Right atrium auricular region (tissue), 2 donors: Measurements from ENCODE around the gene VPS13A. TPM values are rescaled to one million over a fixed set of nuclear protein-coding genes. Genes with fewer than 3 reads are reported as not detected.
"Not testable (repeated sequence)": the region's sequence is repeated elsewhere in the genome, so short reads cannot be mapped to it uniquely, and the experiment has no call there.

ENCODE experiments used
- DNase-seq: peaks from one replicate; pipeline ENCODE4 v3.0.0-alpha.2; 2019; ENCODE audit warnings: low spot score
- H3K27ac ChIP-seq, 2 donors: fragments of 200-600 bp; sonication (generic); 1 replicate in 1 of 2; 2 replicates in 1 of 2; pipeline ENCODE4 v1.5.1; 2016 to 2019
- H3K27me3 ChIP-seq, 2 donors: fragments of 200-600 bp; sonication (generic); one replicate each; pipeline versions ENCODE4 v1.5.1 to v1.6.0; 2017 to 2019
- H3K36me3 ChIP-seq: fragments of 200-600 bp; sonication (generic); one replicate; pipeline ENCODE4 v1.5.1; 2016
- H3K4me1 ChIP-seq, 2 donors: fragments of 200-600 bp; sonication (generic); one replicate each; pipeline versions ENCODE4 v1.5.1 to v1.6.0; 2017 to 2019
- H3K4me3 ChIP-seq, 2 donors: fragments of 200-600 bp; sonication (generic); 1 replicate in 1 of 2; 2 replicates in 1 of 2; pipeline ENCODE4 v1.5.1; 2017 to 2019; ENCODE audit warnings: mild to moderate bottlenecking in 1 of 2, moderate library complexity in 1 of 2
- H3K9me3 ChIP-seq, 2 donors: fragments of 200-600 bp; sonication (generic); one replicate each; pipeline ENCODE4 v1.5.1; 2019
- CTCF ChIP-seq, 2 donors: fragments of 200-600 bp; sonication (generic); IDR thresholded peaks; one replicate each; pipeline ENCODE4 v1.5.1; 2019; ENCODE audit warnings: antibody characterized with exemption in 2 of 2
- total RNA-seq, 2 donors: library from RNA; depleted of rRNA; stranded (reverse); fragments of >200 nt; gene quantifications; one replicate each; pipeline ENCODE4 v1.1.0, GENCODE V29; 2016

VPS13A gene
- total RNA-seq, 2 donors from 2014 or later: 29.5 to 43.8 TPM

- H3K4me1 ChIP-seq: no peaks in the 10 kb centered on the region
- H3K4me3 ChIP-seq: no peak overlapping the region
- H3K9me3 ChIP-seq: no peaks in the 10 kb centered on the region
- peaks cover 8% of the 10 kb centered on the region for H3K36me3 ChIP-seq
- H3K27ac ChIP-seq: no peak overlapping the region
- no peak for TF ChIP-seq CTCF (IDR thresholded peaks at IDR 0.05)
- no peak for DNase-seq
- no peaks in the 10 kb centered on the region for H3K27me3 ChIP-seq
Measured at GRCh38 chr9:77257275-77257674, 79.9 kb downstream of the VPS13A start.

DNA sequence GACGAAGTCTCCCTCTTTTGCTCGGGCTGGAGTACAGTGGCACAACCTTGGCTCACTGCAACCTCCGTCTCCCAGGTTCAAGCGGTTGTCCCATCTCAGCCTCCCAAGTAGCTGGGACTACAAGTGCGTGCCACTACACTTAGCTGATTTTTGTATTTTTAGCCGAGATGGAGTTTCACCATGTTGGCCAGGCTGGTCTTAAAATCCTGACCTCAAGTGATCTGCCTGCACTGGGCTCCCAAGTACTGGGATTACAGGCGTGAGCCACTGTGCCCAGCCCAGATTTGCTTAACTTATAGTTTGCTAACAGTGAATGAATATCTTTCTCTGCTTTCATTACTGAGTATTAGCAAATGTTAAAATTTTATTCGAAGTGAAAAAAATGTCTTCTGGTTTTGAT lies 84.3 kb downstream of the VPS13A start:
- Histone ChIP-seq H3K9me3 (no peaks in the 10 kb centered on the region), H3K36me3 (peaks cover 8% of the 10 kb centered on the region), H3K4me1 (no peaks in the 10 kb centered on the region), H3K27ac (no peak overlapping the region), H3K27me3 (no peaks in the 10 kb centered on the region), H3K4me3 (no peak overlapping the region)
- TF ChIP-seq CTCF (IDR thresholded peaks at IDR 0.05): no peak
- DNase-seq: no peak

DNA sequence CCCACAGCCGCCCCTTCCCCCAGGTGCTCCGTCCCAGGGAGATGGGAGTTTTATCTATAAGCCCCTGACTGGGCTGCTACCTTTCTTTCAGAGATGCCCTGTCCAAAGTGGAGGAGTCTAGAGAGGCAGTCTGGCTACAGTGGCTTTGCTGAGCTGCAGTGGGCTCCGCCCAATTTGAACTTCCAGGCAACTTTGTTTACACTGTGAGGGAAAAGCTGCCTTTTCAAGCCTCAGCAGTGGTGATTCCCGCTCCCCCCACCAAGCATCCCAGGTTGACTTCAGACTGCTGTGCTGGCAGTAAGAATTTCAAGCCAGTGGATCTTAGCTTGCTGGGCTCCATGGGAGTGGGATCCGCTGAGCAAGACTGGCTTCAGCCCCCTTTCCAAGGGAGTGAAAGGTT lies 90.4 kb downstream of the VPS13A start:
- not testable (repeated sequence) for DNase-seq, H3K4me3 ChIP-seq
- H3K36me3 ChIP-seq: peaks cover 12% of the 10 kb centered on the region

DNA sequence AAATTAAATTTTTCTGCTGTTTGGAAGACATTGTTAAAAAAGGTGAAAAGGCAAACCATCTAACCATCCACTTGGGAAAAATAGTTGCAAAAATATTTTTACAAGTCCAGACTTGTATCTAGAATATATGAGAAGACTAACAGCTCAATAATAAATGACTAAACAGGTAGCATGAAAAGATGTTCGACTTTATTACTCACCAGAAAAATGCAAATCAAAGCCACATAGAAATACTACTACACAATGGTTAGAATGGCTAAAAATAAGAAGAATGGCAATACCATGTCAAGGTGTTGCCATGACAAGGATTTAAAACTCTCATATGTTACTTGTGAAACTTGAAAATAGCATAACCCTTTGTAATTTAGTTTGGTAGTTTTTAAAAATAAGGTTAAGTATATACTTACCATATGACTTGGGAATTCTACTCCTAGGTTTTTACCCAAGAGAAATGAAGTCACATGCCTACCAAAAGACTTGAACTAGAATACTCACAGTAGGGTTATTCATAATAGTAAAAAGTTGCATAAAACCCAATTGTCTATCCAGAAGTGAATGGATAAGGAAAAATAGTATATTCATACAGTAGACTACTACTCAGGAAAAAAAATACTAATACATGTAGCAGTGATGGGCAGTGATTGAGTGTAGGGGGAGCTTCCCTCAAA lies 93.8 kb downstream of the VPS13A start:
- Histone ChIP-seq H3K4me1 (no peaks in the 10 kb centered on the region), H3K9me3 (no peaks in the 10 kb centered on the region), H3K4me3 (no peak overlapping the region), H3K36me3 (peaks cover 12% of the 10 kb centered on the region), H3K27ac (no peak overlapping the region), H3K27me3 (no peaks in the 10 kb centered on the region)
- DNase-seq: no peak
- TF ChIP-seq CTCF (IDR thresholded peaks at IDR 0.05): no peak

More for the DNA sequence above, 90.4 kb downstream of the VPS13A start:
- H3K27ac ChIP-seq, H3K27me3 ChIP-seq, H3K9me3 ChIP-seq, H3K4me1 ChIP-seq: not testable (repeated sequence)

DNA sequence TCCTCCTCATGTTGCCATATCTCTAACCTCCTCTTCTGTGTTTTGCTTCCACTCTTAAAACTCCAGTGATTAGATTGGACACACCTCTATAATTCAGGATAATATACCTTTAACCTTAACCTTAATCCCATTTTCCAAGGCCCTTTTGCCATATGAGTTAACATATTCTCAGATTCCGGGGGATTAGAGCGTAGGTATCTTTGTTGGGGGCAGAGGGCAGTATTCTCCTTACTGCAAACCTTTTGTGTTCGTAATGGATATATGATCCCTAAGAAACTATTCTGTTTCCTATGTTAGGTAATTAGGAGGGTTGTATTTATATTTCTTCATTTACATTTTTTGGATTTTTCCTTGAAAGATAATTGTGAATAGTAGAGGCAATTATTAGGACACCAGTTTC lies 99.5 kb downstream of the VPS13A start:
- DNase-seq: no peak
- H3K27ac ChIP-seq: no peak overlapping the region
- H3K4me1 ChIP-seq: no peaks in the 10 kb centered on the region
- H3K4me3 ChIP-seq: no peak overlapping the region
- no peak for TF ChIP-seq CTCF (IDR thresholded peaks at IDR 0.05)
- H3K9me3 ChIP-seq: no peaks in the 10 kb centered on the region
- peaks cover 1% of the 10 kb centered on the region for H3K36me3 ChIP-seq
- H3K27me3 ChIP-seq: no peaks in the 10 kb centered on the region

- DNase-seq: no peak
- Histone ChIP-seq H3K4me3 (no peak overlapping the region), H3K27ac (no peak overlapping the region), H3K4me1 (no peaks in the 10 kb centered on the region), H3K27me3 (no peaks in the 10 kb centered on the region), H3K36me3 (peaks cover 11% of the 10 kb centered on the region), H3K9me3 (no peaks in the 10 kb centered on the region)
- TF ChIP-seq CTCF (IDR thresholded peaks at IDR 0.05): no peak
Measured at GRCh38 chr9:77277719-77278118, 100.4 kb downstream of the VPS13A start.
